Suppressor macrophage treated with lipopolysaccharide for 4 hours (primary cell): ENCODE data around the gene PCDHGA7.
A peak's percentile ranks its signal among the peaks of the same experiment; 100 is the strongest.
"Not testable (repeated sequence)": the region's sequence is repeated elsewhere in the genome, so short reads cannot be mapped to it uniquely, and the experiment has no call there.

Experiments used
- DNase-seq: peaks from one replicate; pipeline ENCODE4 v3.0.0-alpha.2; 2020

PCDHGA7 gene

DNA sequence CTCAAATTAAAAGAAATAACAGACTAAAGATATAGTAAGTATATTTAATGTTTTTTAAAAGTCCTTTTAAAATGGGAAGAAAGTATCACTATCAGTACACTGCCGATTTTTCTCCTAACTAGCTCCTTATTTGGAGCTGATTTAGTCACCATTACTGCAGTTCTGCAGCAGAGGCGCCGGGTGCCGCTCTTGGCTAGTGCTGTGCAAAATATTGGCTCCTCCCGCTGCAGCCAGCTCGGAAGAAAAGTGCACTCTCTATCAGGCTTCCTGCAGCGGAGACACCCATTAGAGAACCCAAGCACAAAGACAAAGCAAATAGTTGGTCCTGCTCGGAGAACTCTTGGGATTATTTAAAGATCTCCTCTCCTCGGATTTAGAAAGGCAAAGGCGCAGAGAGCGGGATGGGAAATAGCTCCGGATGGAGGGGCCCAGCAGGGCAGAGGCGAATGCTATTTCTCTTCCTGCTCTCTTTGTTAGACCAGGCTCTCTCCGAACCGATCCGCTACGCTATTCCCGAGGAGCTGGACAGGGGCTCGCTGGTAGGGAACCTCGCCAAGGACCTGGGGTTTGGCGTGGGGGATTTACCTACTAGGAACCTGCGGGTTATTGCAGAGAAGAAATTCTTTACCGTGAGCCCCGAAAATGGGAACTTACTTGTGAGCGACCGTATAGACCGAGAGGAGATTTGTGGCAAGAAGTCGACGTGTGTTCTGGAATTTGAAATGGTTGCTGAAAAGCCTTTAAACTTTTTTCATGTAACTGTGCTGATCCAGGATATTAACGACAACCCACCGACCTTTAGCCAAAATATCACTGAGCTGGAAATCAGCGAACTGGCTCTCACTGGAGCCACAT lies 12.3 kb upstream of the PCDHGA7 start, which contains the start of gene PCDHGB3:
TSS of gene PCDHGB3 (plus strand) at position 249 of the 855 bp plus-strand sequence. CDS start at position 402, 153 bp downstream.
- peak; percentile 22 for DNase-seq

DNA sequence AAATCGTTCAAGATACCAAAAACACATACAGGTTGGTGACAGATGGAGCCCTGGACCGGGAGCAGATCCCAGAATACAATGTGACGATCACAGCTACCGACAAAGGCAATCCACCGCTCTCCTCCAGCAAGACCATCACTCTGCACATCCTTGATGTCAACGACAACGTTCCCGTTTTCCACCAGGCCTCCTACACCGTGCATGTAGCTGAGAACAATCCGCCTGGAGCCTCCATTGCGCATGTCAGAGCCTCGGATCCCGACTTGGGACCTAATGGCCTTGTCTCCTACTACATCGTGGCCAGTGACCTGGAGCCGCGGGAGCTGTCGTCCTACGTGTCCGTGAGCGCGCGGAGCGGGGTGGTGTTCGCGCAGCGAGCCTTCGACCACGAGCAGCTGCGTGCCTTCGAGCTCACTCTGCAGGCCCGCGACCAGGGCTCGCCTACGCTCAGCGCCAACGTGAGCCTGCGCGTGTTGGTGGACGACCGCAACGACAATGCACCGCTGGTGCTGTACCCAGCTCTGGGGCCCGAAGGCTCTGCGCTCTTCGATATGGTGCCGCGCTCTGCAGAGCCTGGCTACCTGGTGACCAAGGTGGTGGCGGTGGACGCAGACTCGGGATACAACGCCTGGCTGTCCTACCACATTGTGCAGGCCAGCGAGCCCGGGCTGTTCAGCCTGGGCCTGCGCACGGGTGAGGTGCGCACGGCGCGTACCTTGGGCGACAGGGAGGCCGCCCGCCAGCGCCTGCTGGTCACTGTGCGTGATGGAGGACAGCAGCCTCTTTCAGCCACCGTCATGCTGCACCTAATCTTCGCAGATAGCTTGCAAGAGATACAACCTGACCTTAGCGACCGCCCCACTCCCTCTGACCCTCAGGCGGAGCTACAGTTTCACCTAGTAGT lies 10.7 kb upstream of the PCDHGA7 start:
- no peak for DNase-seq

DNA sequence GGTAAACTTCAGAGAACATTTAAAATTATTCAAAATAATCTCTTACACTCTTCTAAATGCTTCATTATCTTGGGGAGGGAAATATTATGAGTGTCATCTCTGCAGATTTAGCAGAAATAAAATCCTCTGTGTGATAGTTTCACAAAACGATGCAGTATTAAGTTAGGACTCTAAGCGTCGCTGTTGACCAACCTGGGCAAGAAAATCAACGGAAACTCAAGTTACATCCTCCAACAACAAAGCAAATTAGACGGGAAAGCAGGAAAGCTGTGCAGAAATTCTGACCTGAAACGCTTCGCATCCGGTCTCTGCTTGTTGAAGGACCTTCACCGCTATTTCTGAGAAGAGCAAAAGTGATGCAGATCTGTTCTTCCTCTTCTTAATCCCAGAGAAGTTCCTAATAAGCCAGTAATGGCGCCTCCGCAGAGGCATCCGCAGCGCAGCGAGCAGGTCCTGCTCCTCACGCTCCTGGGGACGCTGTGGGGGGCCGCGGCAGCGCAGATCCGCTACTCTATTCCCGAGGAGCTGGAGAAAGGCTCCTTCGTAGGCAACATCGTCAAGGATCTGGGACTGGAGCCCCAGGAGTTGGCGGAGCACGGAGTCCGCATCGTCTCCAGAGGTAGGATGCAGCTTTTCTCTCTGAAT lies 8.7 kb upstream of the PCDHGA7 start, which contains the start of gene PCDHGA6:
TSS of gene PCDHGA6 (plus strand) at position 219 of the 645 bp plus-strand sequence. CDS start at position 412, 193 bp downstream.
- no peak for DNase-seq

DNA sequence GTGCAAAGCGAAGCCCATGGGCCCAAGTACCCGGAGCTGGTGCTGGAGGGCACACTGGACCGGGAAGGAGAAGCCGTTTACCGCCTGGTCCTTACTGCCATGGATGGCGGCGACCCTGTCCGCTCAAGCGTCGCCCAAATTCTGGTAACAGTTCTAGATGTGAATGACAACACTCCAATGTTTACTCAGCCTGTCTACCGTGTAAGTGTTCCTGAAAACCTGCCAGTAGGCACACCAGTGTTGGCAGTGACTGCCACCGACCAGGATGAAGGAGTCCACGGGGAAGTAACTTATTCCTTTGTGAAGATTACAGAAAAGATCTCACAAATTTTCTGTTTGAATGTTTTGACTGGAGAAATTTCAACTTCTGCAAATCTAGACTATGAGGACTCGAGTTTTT lies 7.9 kb upstream of the PCDHGA7 start:
- DNase-seq: no peak

DNA sequence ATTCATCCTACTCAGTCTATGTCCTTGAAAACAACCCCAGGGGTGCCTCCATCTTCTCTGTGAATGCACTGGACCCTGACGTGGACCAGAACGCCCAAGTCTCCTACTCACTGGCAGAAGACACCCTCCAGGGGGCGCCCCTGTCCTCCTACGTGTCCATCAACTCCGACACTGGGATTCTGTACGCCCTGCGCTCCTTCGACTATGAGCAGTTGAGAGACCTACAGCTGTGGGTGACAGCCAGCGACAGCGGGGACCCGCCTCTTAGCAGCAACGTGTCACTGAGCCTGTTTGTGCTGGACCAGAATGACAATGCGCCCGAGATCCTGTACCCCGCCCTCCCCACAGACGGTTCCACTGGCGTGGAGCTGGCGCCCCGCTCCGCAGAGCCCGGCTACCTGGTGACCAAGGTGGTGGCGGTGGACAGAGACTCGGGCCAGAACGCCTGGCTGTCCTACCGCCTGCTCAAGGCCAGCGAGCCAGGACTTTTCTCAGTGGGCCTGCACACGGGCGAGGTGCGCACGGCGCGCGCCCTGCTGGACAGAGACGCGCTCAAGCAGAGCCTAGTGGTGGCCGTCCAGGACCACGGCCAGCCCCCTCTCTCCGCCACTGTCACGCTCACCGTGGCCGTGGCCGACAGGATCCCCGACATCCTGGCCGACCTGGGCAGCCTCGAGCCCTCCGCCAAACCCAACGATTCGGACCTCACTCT lies 6.9 kb upstream of the PCDHGA7 start:
- not testable (repeated sequence) for DNase-seq

DNA sequence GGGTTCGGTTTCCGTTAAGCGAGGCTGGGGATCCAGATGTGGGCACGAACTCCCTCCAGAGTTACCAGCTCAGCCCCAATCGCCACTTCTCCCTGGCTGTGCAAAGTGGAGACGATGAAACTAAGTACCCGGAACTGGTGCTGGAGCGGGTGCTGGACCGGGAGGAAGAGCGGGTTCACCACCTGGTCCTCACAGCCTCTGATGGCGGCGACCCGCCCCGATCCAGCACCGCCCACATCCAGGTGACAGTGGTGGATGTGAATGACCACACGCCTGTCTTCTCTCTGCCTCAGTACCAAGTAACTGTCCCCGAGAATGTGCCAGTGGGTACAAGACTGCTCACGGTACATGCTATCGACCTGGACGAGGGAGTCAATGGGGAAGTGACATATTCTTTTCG lies 803 bp downstream of the PCDHGA7 start:
- DNase-seq: no peak

DNA sequence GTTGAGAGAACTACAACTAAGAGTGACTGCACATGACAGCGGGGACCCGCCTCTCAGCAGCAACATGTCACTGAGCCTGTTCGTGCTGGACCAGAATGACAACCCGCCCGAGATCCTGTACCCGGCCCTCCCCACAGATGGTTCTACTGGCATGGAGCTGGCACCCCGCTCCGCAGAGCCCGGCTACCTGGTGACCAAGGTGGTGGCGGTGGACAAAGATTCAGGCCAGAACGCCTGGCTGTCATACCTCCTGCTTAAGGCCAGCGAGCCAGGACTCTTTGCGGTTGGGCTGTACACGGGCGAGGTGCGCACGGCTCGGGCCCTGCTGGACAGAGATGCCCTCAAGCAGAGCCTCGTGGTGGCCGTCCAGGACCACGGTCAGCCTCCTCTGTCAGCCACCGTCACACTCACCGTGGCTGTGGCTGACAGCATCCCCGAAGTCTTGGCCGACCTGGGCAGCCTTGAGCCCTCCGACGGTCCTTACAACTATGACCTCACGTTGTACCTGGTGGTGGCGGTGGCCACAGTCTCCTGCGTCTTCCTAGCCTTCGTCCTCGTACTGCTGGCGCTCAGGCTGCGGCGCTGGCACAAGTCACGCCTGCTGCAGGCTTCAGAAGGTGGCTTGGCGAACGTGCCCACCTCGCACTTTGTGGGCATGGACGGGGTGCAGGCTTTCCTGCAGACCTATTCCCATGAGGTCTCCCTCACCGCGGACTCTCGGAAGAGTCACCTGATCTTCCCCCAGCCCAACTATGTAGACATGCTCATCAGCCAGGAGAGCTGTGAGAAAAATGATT lies 2.1 kb downstream of the PCDHGA7 start:
- DNase-seq: no peak

DNA sequence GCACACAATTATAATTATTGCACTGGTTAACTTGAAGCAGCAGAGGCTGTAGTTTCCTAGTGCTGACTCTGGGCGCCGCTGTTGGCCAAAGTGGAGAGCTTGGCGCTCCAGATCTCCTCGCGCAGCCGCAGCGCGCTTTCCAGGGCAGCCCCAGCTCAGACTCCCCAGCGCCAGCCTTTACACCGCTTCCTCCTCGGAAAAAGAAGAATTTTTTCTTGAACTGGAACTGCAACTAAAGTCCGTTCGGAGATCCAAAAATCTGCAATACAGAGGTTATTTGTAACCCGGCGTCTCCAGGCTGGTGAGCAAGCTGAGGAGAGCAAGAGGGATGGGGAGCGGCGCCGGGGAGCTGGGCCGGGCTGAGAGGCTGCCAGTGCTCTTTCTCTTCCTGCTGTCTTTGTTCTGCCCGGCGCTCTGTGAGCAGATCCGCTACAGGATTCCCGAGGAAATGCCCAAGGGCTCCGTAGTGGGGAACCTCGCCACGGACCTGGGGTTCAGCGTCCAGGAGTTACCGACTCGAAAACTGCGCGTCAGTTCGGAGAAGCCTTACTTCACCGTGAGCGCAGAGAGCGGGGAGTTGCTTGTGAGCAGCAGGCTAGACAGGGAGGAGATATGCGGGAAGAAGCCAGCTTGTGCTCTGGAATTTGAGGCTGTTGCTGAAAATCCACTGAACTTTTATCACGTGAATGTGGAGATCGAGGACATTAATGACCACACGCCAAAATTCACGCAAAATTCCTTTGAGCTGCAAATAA lies 5.2 kb downstream of the PCDHGA7 start, which contains the start of gene PCDHGB4:
TSS of gene PCDHGB4 (plus strand) at position 142 of the 755 bp plus-strand sequence. CDS start at position 329, 187 bp downstream.
- DNase-seq: peak; percentile 29

DNA sequence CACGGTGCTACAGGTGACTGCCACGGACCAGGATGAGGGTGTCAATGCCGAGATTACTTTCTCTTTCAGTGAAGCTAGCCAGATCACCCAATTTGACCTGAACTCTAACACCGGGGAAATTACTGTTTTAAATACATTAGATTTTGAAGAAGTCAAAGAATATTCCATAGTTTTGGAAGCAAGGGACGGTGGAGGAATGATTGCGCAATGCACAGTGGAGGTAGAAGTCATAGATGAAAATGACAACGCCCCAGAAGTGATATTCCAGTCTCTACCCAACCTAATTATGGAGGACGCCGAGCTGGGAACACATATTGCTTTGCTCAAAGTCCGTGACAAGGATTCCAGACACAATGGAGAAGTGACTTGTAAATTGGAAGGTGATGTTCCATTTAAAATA lies 6.1 kb downstream of the PCDHGA7 start:
- no peak for DNase-seq

DNA sequence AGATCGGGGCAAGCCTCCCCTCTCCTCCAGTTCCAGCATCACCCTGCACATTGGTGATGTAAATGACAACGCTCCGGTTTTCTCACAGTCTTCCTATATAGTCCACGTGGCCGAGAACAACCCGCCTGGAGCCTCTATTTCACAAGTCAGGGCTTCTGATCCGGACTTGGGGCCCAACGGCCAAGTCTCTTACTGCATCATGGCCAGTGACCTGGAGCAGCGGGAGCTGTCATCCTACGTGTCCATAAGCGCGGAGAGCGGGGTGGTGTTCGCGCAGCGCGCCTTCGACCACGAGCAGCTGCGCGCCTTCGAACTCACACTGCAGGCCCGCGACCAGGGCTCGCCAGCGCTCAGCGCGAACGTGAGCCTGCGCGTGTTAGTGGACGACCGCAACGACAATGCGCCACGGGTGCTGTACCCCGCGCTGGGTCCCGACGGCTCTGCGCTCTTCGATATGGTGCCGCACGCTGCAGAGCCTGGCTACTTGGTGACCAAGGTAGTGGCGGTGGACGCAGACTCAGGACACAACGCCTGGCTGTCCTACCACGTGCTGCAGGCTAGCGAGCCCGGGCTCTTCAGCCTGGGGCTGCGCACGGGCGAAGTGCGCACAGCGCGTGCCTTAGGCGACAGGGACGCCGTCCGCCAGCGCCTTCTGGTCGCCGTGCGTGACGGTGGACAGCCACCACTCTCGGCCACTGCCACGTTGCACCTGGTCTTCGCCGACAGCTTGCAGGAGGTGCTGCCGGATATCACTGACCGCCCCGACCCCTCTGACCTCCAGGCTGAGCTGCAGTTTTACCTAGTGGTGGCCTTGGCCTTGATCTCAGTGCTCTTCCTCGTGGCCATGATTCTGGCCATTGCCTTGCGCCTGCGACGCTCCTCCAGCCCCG lies 6.9 kb downstream of the PCDHGA7 start:
- DNase-seq: no peak

DNA sequence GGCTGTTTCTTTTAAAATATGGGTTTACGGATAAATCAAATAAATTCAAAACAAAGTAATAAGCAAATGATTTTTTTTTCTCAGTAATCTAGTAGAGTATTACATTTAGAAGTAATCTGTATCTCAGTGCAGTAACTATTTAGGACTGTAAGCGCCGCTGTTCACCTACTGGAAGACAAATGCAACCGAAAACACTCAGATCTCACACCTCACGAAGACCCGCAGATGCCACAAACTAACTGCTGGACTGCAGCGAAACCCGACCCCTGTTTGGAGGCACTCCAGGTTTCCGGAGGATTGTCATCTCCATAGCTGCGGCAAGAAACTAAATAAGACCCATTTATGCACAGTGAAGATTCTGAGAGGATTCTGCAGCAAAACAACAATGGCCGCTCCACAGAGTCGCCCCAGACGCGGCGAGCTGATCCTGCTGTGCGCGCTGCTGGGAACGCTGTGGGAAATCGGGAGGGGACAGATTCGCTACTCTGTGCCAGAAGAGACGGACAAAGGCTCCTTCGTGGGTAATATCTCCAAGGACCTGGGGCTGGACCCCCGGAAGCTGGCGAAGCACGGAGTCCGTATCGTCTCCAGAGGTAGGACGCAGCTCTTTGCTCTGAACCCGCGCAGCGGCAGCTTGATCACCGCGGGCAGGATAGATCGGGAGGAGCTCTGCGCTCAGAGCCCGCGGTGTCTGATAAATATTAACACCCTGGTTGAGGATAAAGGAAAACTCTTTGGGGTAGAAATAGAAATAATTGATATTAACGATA lies 10.1 kb downstream of the PCDHGA7 start, which contains the start of gene PCDHGA8:
TSS of gene PCDHGA8 (plus strand) at position 205 of the 770 bp plus-strand sequence. CDS start at position 386, 181 bp downstream.
- DNase-seq: no peak

DNA sequence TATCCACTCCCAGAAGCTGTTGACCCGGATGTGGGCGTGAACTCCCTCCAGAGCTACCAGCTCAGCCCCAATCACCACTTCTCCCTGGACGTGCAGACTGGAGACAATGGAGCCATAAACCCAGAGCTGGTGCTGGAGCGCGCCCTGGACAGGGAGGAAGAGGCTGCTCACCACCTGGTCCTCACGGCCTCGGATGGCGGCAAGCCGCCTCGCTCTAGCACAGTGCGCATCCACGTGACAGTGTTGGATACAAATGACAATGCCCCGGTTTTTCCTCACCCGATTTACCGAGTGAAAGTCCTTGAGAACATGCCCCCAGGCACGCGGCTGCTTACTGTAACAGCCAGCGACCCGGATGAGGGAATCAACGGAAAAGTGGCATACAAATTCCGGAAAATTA lies 10.7 kb downstream of the PCDHGA7 start:
- DNase-seq: no peak

DNA sequence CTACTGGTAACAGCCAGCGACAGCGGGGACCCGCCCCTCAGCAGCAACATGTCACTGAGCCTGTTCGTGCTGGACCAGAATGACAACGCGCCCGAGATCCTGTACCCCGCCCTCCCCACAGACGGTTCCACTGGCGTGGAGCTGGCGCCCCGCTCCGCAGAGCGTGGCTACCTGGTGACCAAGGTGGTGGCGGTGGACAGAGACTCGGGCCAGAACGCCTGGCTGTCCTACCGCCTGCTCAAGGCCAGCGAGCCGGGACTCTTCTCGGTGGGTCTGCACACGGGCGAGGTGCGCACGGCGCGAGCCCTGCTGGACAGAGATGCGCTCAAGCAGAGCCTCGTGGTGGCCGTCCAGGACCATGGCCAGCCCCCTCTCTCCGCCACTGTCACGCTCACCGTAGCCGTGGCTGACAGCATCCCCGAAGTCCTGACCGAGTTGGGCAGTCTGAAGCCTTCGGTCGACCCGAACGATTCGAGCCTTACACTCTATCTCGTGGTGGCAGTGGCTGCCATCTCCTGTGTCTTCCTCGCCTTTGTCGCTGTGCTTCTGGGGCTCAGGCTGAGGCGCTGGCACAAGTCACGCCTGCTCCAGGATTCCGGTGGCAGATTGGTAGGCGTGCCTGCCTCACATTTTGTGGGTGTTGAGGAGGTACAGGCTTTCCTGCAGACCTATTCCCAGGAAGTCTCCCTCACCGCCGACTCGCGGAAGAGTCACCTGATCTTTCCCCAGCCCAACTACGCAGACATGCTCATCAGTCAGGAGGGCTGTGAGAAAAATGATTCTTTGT lies 12.1 kb downstream of the PCDHGA7 start:
- DNase-seq: not testable (repeated sequence)

DNA sequence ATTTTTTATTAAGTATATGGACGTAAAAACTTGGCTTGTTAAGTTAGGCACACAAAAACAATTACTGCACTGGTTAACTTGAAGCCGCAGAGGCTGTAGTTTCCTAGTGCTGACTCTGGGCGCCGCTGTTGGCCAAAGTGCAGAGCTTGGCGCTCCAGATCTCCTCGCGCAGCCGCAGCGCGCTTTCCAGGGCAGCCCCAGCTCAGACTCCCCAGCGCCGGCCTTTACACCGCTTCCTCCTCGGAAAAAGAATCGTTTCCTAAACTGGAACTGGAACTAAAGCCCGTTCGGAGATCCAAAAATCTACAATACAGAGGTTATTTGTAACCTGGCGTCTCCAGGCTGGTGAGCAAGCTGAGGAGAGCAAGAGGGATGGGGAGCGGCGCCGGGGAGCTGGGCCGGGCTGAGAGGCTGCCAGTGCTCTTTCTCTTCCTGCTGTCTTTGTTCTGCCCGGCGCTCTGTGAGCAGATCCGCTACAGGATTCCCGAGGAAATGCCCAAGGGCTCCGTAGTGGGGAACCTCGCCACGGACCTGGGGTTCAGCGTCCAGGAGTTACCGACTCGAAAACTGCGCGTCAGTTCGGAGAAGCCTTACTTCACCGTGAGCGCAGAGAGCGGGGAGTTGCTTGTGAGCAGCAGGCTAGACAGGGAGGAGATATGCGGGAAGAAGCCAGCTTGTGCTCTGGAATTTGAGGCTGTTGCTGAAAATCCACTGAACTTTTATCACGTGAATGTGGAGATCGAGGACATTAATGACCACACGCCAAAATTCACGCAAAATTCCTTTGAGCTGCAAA lies 15.4 kb downstream of the PCDHGA7 start, which contains the start of gene PCDHGB5:
TSS of gene PCDHGB5 (plus strand) at position 192 of the 796 bp plus-strand sequence. CDS start at position 373, 181 bp downstream.
- peak; percentile 51 for DNase-seq

DNA sequence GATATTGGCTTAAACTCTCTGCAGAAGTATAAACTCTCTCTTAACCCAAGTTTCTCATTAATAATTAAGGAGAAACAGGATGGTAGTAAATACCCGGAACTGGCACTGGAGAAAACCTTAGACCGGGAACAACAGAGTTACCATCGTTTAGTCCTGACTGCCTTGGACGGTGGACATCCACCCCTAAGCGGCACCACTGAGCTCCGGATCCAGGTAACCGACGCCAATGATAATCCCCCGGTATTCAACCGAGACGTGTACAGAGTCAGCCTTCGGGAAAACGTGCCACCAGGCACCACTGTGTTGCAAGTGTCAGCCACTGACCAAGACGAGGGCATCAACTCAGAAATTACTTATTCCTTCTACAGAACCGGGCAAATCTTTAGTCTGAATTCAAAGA lies 16.1 kb downstream of the PCDHGA7 start:
- no peak for DNase-seq

DNA sequence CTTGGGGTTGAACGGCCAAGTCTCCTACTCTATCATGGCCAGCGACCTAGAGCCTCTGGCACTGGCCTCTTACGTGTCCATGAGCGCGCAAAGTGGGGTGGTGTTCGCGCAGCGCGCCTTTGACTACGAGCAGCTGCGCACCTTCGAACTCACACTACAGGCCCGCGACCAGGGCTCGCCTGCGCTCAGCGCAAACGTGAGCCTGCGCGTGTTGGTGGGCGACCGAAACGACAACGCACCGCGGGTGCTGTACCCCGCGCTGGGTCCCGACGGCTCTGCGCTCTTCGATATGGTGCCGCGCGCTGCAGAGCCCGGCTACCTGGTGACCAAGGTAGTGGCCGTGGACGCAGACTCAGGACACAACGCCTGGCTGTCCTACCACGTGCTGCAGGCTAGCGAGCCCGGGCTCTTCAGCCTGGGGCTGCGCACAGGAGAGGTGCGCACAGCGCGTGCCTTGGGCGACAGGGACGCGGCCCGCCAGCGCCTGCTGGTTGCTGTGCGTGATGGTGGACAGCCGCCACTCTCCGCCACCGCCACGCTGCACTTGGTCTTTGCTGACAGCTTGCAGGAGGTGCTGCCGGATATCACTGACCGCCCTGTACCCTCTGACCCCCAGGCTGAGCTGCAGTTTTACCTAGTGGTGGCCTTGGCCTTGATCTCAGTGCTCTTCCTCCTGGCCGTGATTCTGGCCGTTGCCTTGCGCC lies 17.2 kb downstream of the PCDHGA7 start:
- DNase-seq: no peak
